Muscle of back (tissue), 13 donors: Measurements from ENCODE around the gene LNPK. TPM values are rescaled to one million over a fixed set of nuclear protein-coding genes. Genes with fewer than 3 reads are reported as not detected.
"Not testable (repeated sequence)": the region's sequence is repeated elsewhere in the genome, so short reads cannot be mapped to it uniquely, and the experiment has no call there.

Experiments
- DNase-seq, 3 donors: peaks; one replicate each; pipeline versions ENCODE4 v3.0.0 to v3.0.0-alpha.2; 2013
- long read RNA-seq, 9 donors: transcript quantifications; one replicate each; lab custom pipeline, GENCODE V29; 2026
- polyA plus RNA-seq, 10 donors: library from polyadenylated mRNA; unstranded; fragments of 120-200 nt; gene quantifications; one replicate each; pipeline ENCODE4 v1.2.1, GENCODE V29; 2013; ENCODE audit not compliant: insufficient read length in 10 of 10

LNPK gene
- 10 to 100 TPM; 24.3 to 55.3 (median 34.5) TPM for polyA plus RNA-seq
- long read RNA-seq, donor 1, full-length matches to known transcripts = 5 of 5 reads
- long read RNA-seq, donor 1, partial matches to known transcripts = 0 of 5 reads
- long read RNA-seq, donor 1, other reads (novel, unspliced or antisense) = 0 of 5 reads
- long read RNA-seq, donor 2, full-length matches to known transcripts = 5 of 5 reads
- long read RNA-seq, donor 2, partial matches to known transcripts = 0 of 5 reads
- long read RNA-seq, donor 2, other reads (novel, unspliced or antisense) = 0 of 5 reads
- long read RNA-seq, donor 3 = 0 reads
- long read RNA-seq, donor 4, full-length matches to known transcripts = 3 of 3 reads
- long read RNA-seq, donor 4, partial matches to known transcripts = 0 of 3 reads
- long read RNA-seq, donor 4, other reads (novel, unspliced or antisense) = 0 of 3 reads
- long read RNA-seq, donor 5, full-length matches to known transcripts = 4 of 4 reads
- long read RNA-seq, donor 5, partial matches to known transcripts = 0 of 4 reads
- long read RNA-seq, donor 5, other reads (novel, unspliced or antisense) = 0 of 4 reads
- long read RNA-seq, donor 6, full-length matches to known transcripts = 3 of 3 reads
- long read RNA-seq, donor 6, partial matches to known transcripts = 0 of 3 reads
- long read RNA-seq, donor 6, other reads (novel, unspliced or antisense) = 0 of 3 reads
- long read RNA-seq, donor 7, full-length matches to known transcripts = 3 of 3 reads
- long read RNA-seq, donor 7, partial matches to known transcripts = 0 of 3 reads
- long read RNA-seq, donor 7, other reads (novel, unspliced or antisense) = 0 of 3 reads
- long read RNA-seq, donor 8, full-length matches to known transcripts = 1 of 1 reads
- long read RNA-seq, donor 8, partial matches to known transcripts = 0 of 1 reads
- long read RNA-seq, donor 8, other reads (novel, unspliced or antisense) = 0 of 1 reads
- long read RNA-seq, donor 9, full-length matches to known transcripts = 1 of 1 reads
- long read RNA-seq, donor 9, partial matches to known transcripts = 0 of 1 reads
- long read RNA-seq, donor 9, other reads (novel, unspliced or antisense) = 0 of 1 reads

- DNase-seq = peak; percentile 93 to 98 (median 96)
Measured at GRCh38 chr2:176001916-176002687, at the start of gene LNPK. TSS of gene LNPK (minus strand) at chr2:176002267. CDS start at chr2:175995584, 6,683 bp downstream.

- no peak for DNase-seq
Measured at GRCh38 chr2:176039375-176039774, 37.3 kb upstream of the LNPK start.

GRCh38 chr2:176038694-176039093 lies 36.6 kb upstream of the LNPK start:
- DNase-seq = no peak

GRCh38 chr2:176035013-176035691 lies 33.1 kb upstream of the LNPK start:
- DNase-seq = no peak

GRCh38 chr2:176027806-176028205 lies 25.7 kb upstream of the LNPK start:
- no peak for DNase-seq

GRCh38 chr2:176025932-176026331 lies 23.9 kb upstream of the LNPK start:
- no peak for DNase-seq

GRCh38 chr2:176024083-176024482 lies 22.0 kb upstream of the LNPK start:
- no peak for DNase-seq

GRCh38 chr2:176022048-176022447 lies 20.0 kb upstream of the LNPK start:
- DNase-seq = no peak

GRCh38 chr2:176020400-176020799 lies 18.3 kb upstream of the LNPK start:
- DNase-seq = no peak

GRCh38 chr2:176018708-176019107 lies 16.6 kb upstream of the LNPK start:
- no peak for DNase-seq

GRCh38 chr2:176009445-176009844 lies 7.4 kb upstream of the LNPK start:
- DNase-seq = no peak

- no peak for DNase-seq
Measured at GRCh38 chr2:176004934-176005333, 2.9 kb upstream of the LNPK start.

GRCh38 chr2:176003958-176004357 lies 1.9 kb upstream of the LNPK start:
- no peak for DNase-seq

GRCh38 chr2:176002688-176003210 lies 682 bp upstream of the LNPK start:
- DNase-seq = peak in 2 of 3 donors; percentile 37 to 41

- peak; percentile 66 to 92 (median 71) for DNase-seq
Measured at GRCh38 chr2:176001281-176001915, 669 bp downstream of the LNPK start.

GRCh38 chr2:175999283-175999819 lies 2.7 kb downstream of the LNPK start:
- no peak for DNase-seq

GRCh38 chr2:175990099-175990498 lies 12.0 kb downstream of the LNPK start:
- DNase-seq = no peak

- DNase-seq = not testable (repeated sequence)
Measured at GRCh38 chr2:175987126-175987525, 14.9 kb downstream of the LNPK start.

GRCh38 chr2:175984846-175985245 lies 17.2 kb downstream of the LNPK start:
- peak in 1 of 3 donors; percentile 8 for DNase-seq

- DNase-seq = no peak
Measured at GRCh38 chr2:175981551-175981950, 20.5 kb downstream of the LNPK start.
